Measurements from ENCODE around the gene NPHS2. TPM values are rescaled to one million over a fixed set of nuclear protein-coding genes. Genes with fewer than 3 reads are reported as not detected.

The NPHS2 gene
- total RNA-seq, 1 donor from 2014 or later = not detected

- H3K27me3 ChIP-seq = no peaks in the 10 kb centered on the region
- peaks cover 0 to 2% of the 10 kb centered on the region in 2 donors for H3K4me1 ChIP-seq
- H3K36me3 ChIP-seq = no peaks in the 10 kb centered on the region
- peak within 1 kb of the TSS in 1 of 2 donors; percentile 17 for H3K4me3 ChIP-seq
- peaks cover 0 to 6% of the 10 kb centered on the region in 2 donors for H3K9me3 ChIP-seq
- intact Hi-C loops (cut with DNase I) = no loop called here
- TF ChIP-seq CTCF (IDR thresholded peaks at IDR 0.05) = no peak
- no peak within 1 kb of the TSS for H3K27ac ChIP-seq
- DNase-seq (ENCODE audit: low spot score in 2 of 2) = no peak
These were observed 16.1 kb upstream of the NPHS2 start, which contains the start of gene TDRD5 for GRCh38 chr1:179591592-179592580. Gene TDRD5 (plus strand): TSS chr1:179591832. CDS start chr1:179592616, 784 bp downstream.

DNA sequence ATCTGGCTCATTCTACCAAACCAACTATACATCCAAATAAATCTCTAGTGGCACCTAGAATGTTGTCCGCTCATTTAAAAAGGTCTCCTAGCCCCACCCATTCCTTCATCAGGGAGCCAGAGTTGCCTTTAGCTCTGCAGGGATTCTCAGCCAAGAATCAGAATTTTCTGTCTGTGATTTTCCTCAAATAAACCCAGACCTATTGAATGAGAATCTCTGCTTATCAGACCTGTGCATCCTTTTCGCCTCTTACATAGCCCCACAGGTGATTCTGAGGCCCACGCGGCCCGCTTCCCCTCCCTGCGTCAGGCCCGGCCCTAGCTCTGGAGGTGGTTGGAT lies 15.5 kb upstream of the NPHS2 start:
- intact Hi-C loops (cut with DNase I) = no loop called here
- DNase-seq (ENCODE audit: low spot score in 2 of 2) = no peak
- no peak overlapping the region for H3K27ac ChIP-seq
- peak overlapping the region in 1 of 2 donors; percentile 17 for H3K4me3 ChIP-seq
- peaks cover 0 to 6% of the 10 kb centered on the region in 2 donors for H3K9me3 ChIP-seq
- peaks cover 0 to 2% of the 10 kb centered on the region in 2 donors for H3K4me1 ChIP-seq
- TF ChIP-seq CTCF (IDR thresholded peaks at IDR 0.05) = no peak
- H3K36me3 ChIP-seq = no peaks in the 10 kb centered on the region
- no peaks in the 10 kb centered on the region for H3K27me3 ChIP-seq

DNA sequence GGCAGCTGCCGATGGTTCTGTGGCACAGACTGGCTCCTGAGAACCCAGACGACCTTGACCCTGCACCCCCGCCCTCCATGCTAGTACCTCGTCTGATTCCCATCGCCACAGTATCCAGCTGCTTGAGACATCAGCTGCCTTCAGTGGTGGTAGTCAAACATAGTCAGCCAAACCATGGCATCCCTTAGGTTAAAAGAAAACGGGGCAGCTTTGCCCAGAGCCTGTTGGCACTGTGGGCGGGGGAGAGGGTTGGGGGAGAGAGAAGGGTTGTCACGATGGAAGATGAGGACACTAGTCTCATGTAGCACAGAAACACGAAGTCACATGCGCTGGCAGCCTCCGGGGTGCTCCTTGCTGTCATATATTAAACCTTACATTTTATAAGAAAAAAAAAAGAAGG lies 14.9 kb upstream of the NPHS2 start:
- no peak for TF ChIP-seq CTCF (IDR thresholded peaks at IDR 0.05)
- Histone ChIP-seq H3K4me1 (peaks cover 0 to 2% of the 10 kb centered on the region in 2 donors), H3K27me3 (no peaks in the 10 kb centered on the region)

DNA sequence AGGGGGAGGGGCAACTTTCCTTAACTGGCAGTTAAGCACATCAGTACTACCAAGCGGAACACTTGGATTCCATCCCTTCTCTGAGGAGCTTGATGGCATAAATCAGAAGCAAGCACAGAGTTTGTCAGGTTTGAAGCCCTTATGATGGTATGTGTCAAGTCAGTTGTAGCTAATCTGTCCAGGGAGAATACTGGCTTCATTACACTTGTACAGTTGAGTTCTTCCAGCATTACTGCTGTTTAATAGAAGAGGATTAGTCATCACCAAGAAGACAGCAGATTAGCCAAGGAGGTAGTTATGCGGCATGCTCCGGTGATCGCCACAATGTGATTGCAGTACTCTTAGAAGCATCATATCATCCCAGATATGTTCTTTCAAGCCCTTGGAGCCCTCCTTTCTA lies 13.8 kb upstream of the NPHS2 start:
- H3K4me3 ChIP-seq = no peak overlapping the region
- no peaks in the 10 kb centered on the region for H3K27me3 ChIP-seq
- TF ChIP-seq CTCF (IDR thresholded peaks at IDR 0.05) = no peak
- DNase-seq (ENCODE audit: low spot score in 2 of 2) = no peak
- peaks cover 0 to 6% of the 10 kb centered on the region in 2 donors for H3K9me3 ChIP-seq
- intact Hi-C loops (cut with DNase I) = loop anchor here (10.0 kb wide), 1 partner anchor 505 kb away; the partner anchor contains the start of gene TOR3A
- H3K27ac ChIP-seq = no peak overlapping the region
- H3K4me1 ChIP-seq = peaks cover 0 to 2% of the 10 kb centered on the region in 2 donors
- H3K36me3 ChIP-seq = no peaks in the 10 kb centered on the region

More for the DNA sequence above, 14.9 kb upstream of the NPHS2 start:
- Histone ChIP-seq H3K4me3 (no peak overlapping the region), H3K36me3 (no peaks in the 10 kb centered on the region), H3K9me3 (peaks cover 0 to 6% of the 10 kb centered on the region in 2 donors), H3K27ac (no peak overlapping the region)
- intact Hi-C loops (cut with DNase I) = no loop called here
- DNase-seq (ENCODE audit: low spot score in 2 of 2) = no peak

DNA sequence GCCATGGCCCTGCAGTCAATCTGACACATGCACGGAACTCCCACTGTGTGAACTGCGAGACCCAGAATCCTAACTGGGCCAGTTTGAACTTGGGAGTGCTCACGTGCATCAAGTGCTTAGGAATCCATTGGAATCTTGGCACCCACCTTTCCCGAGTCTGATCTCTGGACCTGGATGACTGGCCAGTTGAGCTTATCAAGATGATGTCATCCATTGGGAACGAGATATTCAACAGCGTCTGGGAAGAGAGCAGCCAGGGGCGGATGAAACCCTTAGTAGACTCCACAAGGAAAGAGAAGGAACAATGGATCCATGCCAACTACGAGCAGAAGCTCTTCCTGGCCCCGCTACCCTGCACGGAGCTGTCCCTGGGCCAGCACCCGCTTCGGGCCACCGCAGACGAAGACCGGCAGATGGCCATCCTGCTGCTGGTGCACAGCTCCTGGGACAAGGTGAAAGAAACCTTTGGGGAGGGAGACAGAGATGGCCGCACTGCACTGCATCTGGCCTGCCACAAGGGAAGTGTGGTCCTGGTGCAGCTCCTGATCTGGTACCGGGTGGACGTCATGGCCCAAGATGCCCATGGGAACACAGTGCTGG lies 12.8 kb upstream of the NPHS2 start:
- Histone ChIP-seq H3K4me1 (peaks cover 0 to 2% of the 10 kb centered on the region in 2 donors), H3K36me3 (no peaks in the 10 kb centered on the region), H3K27ac (no peak overlapping the region), H3K4me3 (no peak overlapping the region), H3K9me3 (peaks cover 0 to 6% of the 10 kb centered on the region in 2 donors), H3K27me3 (no peaks in the 10 kb centered on the region)
- no peak for TF ChIP-seq CTCF (IDR thresholded peaks at IDR 0.05)
- DNase-seq (ENCODE audit: low spot score in 2 of 2) = no peak
- intact Hi-C loops (cut with DNase I) = loop anchor here (10.0 kb wide), 1 partner anchor 504 kb away; the partner anchor contains the start of gene TOR3A

All from ascending aorta (tissue), 2 donors.